Measurements from ENCODE around the gene USP34. TPM values are rescaled to one million over a fixed set of nuclear protein-coding genes. Genes with fewer than 3 reads are reported as not detected.

Gene USP34
- total and polyA plus RNA-seq, 2 of the 8 experiments (the other 6 are each of a cell fraction or from before 2014, with no cell fraction given) = 56.7 to 91.7 TPM

- TF ChIP-seq CHD7 (IDR thresholded peaks at IDR 0.05; ENCODE audit: insufficient replicate concordance, low read length) (no peak), RFX5 (IDR thresholded peaks at IDR 0.05; ENCODE audit: borderline replicate concordance, low read depth, low read length) (no peak), CTBP2 (IDR thresholded peaks at IDR 0.05; ENCODE audit: borderline replicate concordance, insufficient read depth, insufficient read length, low read length) (no peak), NANOG (IDR thresholded peaks at IDR 0.05; ENCODE audit: insufficient read depth, low read depth, low read length, poor library complexity, severe bottlenecking) (no peak), E2F6 (IDR thresholded peaks at IDR 0.05) (no peak), POLR2A (IDR thresholded peaks at IDR 0.05; ENCODE audit: control extremely low read depth in 1 of 2, low read depth in 2 of 2, low read length in 2 of 2) (no peak), PHF8 (conservative IDR thresholded peaks at IDR 0.05; ENCODE audit: low read depth, low read length) (no peak), KDM4A (IDR thresholded peaks at IDR 0.05; ENCODE audit: low read depth, low read length, severe bottlenecking) (no peak)
Observed at GRCh38 chr2:61262699-61263098, 208.2 kb downstream of the USP34 start (continued).

Data from H1 (cell line).